NCI-H1105 (cell line): ENCODE results near the gene NDOR1.

Source experiments
- DNase-seq: peaks from one replicate; lab custom pipeline; 2025; lab: John Stamatoyannopoulos, UW

The NDOR1 gene

DNA sequence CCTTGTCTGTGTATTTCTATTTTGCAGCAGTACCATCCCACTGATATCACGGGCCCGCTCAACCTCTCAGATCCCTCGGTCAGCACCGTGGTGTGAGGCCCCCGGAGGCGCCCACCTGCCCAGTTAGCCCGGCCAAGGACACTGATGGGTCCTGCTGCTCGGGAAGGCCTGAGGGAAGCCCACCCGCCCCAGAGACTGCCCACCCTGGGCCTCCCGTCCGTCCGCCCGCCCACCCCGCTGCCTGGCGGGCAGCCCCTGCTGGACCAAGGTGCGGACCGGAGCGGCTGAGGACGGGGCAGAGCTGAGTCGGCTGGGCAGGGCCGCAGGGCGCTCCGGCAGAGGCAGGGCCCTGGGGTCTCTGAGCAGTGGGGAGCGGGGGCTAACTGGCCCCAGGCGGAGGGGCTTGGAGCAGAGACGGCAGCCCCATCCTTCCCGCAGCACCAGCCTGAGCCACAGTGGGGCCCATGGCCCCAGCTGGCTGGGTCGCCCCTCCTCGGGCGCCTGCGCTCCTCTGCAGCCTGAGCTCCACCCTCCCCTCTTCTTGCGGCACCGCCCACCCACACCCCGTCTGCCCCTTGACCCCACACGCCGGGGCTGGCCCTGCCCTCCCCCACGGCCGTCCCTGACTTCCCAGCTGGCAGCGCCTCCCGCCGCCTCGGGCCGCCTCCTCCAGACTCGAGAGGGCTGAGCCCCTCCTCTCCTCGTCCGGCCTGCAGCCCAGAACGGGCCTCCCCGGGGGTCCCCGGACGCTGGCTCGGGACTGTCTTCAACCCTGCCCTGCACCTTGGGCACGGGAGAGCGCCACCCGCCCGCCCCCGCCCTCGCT is 37.5 kb upstream of the NDOR1 start:
- peak; percentile 36 for DNase-seq

DNA sequence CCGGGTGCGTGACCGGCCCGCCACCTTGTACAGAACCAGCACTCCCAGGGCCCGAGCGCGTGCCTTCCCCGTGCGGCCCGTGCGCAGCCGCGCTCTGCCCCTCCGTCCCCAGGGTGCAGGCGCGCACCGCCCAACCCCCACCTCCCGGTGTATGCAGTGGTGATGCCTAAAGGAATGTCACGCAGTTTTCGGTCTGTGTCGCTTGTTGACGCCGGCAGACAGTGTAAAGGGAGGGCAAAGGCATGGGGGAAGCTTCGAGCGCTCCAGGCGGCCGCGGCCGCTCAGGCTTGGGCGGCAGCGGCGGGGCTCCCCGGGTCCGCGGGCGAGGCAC is 37.0 kb upstream of the NDOR1 start:
- no peak for DNase-seq

DNA sequence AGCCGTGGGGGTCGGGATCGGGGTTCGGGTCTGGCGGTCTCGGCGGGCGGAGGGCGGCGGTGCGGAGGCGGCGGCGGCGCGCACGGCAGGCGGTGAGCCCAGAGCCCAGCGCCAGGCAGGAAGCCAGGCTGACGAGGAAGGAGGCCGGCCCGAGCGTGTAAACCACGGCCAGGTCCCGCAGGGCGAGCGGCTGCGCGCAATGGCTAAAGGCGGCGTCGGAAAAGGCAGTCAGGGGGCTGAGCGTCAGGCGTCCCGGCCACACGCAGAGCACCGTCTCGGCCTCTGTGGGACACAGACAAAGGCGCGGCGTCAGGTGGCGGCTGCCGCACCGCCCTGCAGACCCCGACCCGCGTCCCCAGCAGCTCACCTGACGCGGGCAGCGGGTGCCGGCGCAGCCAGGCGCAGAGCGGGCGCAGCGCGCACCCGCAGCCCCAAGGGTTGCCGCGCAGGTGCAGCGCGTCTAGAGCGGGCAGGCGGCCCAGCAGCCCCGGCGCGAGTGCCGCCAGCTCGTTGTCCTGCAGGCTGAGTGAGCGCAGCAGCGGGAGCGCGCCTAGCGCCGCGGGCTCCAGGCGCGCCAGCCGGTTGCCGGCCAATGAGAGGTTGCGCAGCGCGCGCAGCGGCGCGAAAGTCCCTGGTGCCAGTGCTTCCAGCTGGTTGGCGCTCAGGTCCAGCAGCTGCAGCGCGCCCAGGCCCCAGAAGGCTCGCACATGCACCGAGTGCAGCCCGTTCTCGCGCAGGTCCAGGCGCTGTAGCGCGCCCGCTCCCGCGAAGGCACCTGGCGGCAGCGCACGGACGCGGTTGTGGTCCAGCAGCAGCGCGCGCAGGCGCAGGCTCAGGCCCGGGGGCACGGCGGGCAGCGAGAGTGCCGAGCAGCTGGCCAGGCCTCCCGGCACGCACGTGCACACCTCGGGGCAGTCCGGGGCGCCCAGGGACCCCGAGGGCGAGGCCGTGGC is 36.3 kb upstream of the NDOR1 start:
- DNase-seq, result peak; percentile 75

DNA sequence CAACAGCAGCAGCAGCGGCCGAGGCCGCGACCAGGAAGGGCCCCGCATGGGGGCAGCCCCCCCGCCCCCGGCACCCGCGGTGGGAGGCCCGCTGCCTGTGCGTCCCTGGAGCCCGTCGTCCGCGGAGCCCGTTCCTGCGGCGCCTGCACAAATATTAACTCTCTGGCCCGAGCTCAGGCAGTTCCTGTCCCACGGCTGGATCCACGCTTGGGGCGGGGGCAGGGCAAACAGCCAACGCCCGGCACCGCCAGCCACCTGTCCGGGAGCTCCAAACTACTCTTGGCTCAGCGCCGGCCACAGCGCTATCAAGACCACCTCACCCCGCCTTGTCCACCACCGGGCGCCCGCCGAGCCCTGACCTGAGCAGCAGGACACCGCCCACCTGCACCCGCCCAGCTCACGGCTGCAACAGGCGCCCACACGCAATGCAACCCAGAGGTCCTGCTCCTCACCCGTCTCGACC is 35.6 kb upstream of the NDOR1 start, which contains the start of gene LRRC26:
Gene LRRC26 (minus strand): TSS at position 156 of the 463 bp plus-strand sequence. CDS start 108 bp downstream, at position 48.
- DNase-seq, result no peak

DNA sequence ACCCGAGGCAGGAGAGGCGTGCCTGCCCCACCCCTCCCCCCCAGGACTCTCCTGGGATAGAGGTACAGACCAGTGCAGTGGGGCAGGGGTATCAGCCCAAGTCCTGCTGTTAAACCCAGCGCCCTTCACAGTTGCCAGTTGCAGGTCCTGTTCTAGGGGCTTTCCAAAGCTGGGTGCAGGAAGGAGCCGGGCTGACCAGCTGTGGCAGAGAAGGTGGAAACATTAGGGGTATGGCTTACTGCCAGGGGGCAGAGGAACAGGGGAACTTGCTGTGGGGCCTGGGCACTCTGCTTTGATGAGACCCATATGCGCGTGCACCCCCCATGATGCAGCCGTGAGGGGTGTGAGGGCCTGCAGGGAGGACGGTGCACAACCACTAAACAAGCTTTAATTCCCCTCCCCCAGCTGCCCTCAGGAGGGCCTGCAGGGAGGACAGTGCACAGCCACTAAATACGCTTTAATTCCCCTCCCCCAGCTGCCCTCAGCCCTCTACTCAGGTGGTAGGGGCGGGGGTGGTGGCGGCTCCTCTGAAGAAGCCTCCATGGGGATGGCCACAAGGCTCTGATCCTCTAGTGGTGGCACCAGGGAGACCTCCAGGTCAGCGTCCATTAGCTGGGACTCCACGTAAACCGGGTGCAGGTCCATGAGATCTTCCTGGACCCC is 34.9 kb upstream of the NDOR1 start:
- DNase-seq, result no peak

DNA sequence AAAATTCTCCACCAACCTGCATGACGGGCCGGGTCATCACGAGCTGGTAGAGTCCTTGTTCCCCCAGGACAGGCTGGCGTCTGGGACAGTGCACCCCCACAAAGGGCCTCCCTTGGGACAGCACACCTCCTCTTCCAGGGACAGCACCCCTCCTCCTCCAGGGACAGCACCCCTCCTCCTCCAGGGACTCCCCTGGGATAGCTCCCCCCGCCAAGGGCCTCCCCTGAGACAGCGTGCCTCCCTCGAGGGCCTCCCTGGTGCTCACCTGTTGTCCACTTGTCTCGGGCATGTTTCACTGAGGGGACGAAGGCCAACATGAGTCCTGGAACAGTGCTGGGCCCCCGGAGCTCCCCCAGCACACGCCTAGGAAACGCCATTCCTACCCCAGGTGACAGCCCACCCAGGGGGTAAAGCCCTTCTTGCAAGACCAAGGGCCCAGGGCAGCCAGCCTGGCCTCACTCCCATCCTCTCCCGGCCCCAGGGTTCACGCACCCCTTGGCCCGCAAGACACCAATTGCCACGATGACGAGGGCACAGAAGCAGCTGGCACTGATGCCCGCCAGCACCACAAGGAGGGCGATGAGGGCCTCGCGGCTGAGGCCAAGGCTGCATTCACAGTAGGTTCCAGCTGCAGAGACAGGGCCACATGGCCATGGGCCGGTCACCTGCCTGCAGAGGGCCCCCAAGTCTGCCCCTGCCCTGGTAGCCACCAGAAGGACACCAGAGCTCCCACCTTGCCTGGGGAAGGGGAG is 34.2 kb upstream of the NDOR1 start:
- no peak for DNase-seq

DNA sequence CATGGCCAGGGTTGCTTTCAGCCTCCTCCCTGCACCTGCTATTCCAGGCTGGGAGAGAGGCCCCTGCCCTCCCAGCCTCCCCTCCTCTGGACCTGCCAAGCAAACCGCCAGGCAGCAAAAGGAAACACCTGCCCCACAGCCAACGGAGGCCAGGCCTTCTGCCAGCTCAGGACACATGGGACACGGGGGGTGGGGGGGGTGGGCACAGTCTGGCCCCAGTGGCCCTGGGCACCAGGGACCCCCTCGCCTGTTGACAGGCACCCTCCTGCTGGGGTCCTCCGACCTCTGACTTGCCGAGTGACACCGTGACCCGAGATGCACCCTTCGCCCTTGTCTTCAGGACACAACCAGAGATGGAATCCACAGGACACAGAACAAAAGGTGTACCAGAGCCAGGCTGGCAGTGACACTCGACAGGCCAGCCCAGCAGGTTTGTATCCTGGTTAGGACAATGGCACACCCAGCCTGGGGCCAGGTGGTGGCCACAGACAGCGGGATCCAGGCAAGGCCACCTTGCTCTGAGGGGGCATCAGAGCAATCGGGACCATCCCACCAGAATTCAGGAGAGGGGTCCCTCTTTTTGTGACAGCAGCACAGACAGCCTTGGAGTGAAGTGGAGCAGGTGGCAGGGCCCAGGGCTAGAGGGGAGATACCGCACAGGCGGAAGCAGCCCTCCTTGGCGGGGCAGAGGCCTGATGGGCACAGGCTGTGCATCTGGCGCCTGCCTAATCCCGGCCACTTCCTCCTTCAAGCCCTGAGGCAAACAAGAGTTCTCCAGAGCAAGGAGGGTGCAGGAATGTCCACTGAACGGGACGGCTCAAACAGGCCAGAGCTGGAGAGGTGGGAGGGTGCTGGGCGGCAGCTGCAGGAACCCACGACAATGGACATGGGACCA is 32.4 kb upstream of the NDOR1 start:
- DNase-seq, result no peak

DNA sequence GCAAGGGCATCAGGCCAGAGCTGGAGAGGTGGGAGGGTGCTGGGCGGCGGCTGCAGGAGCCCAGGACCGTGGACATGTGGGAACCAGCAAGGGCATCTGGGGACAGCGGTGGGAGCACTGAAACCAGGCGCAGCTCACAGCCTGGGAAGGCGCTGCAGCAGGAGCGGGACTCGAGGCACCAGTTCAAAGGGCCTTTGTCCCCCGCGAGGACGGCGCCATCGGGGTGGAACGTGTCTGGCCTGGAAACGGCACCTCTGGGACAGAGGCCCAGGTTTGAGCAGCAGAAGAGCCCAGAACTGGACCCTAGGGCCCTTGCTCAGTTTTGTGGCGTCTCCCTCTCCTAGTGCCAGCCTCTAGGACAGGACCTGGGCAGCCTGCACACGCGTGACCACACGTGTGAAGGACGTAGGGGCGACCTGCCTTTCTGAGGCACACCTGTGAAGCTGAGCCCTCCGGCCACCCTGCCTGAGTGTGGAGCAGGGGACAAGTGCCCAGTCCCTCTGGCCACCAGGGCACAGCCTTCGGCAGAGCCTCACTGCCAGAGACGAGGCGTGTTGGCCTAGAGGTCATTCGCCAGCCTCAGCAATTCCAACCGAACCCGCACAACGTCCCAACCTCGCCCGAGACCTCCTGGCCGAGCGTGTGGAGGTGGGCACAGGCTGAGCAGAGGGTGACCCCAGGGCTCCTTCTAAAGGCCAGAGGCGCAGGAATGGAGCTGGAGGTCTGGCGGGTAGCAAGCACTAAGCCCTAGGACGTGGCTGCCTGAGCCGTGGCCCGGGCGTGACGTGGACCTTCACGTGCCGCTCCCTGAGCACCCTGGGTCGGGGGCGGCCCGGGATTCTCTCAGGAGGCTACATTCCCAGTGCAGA is 31.5 kb upstream of the NDOR1 start:
- DNase-seq, result no peak

DNA sequence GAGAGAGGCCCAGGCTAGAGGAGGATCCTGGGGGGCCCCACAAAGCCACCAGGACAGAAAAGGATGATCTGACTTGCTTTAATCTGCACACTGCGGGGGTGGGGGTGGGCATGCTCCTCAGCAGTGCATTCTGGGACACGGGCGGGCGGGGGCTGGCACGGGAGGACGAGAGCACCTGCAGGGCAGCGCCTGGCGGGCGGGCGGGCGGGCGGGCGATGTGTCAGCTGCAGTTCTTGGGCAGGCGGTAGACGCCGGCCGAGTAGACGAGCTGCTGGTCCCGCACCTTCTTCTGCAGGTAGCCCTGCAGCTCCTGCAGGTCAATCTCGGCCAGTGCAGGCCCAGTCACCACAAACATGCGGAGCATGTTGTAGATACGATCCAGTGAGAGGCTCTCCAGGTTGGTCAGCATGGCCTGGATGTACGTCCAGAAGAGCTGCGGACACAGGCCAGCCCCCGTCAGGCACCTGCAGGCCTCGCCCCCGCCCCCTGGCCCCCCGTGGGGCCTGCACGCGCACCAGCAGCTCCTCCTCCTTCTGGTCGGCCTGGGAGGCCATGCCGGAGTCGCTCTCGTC is 30.7 kb upstream of the NDOR1 start:
- DNase-seq, result no peak

DNA sequence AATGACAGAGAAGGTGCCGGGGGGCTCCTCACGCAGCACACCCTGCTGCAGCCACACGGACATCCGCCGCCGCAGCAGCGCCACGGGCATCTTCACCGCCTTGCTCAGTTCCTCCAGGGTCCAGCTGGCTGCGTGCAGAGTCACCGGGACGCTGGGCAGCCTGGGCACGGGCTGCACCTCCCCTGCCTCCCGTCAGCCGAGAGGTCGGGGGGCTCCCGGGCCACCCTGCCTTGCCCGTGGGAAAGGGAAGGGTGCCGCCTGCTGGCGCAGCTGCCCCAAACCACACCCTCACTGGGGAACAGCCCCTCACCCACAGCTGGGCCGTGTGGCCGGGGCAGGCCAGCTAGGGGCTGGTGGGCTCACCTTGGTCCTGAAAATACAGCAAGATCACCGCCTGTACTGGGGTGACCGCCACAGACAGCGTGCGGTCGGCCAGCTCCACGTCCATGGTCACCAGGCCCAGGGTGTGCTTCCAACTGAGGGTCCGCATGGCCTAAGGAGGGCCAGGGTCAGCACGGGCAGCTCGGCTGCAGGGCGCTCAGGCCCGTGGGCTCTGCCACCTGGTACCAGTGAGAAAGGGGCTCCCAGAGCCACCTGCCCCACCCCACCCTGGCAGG is 30.0 kb upstream of the NDOR1 start:
- no peak for DNase-seq

DNA sequence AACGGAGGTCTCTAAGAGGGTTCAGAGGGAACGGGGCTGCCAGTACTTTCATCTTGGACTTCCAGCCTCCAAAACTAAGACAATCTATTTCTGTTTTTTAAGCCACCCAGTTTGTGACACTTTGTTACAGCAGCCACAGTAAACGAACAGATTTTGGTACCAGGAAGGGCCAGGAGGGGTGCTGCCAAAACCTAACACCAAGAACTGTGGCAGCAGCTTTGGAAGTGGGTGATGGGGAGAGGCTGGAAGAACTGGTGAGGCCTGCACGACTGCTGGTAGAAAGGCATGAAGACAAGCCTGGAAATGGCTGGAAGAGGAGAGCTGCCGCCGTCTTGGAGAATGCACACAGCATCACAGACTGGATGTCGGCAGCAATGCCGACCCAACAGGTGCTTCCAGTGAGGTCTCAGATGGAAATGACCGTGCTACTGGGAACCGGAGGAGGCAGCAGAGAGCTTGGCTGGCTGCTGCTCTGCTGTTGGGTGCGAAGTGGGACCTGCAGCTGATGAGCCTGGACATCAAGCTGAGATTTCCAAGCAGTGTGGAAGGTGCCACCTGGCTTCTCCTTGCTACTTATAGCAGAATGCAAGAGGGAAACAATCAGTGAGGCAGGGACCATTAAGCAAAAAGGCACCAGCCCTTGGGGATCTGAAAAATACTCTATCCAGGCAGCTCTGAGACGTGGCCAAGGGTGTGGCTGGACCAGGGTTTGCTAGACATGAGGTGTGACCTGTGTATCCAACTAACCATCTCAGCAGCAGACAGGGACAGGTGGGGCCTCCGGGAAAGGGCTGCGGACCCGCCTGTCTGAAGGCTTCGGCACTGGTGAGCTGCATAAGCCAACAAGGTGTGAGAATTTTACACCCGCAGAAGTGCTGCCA is 29.0 kb upstream of the NDOR1 start:
- DNase-seq, result peak; percentile 43

DNA sequence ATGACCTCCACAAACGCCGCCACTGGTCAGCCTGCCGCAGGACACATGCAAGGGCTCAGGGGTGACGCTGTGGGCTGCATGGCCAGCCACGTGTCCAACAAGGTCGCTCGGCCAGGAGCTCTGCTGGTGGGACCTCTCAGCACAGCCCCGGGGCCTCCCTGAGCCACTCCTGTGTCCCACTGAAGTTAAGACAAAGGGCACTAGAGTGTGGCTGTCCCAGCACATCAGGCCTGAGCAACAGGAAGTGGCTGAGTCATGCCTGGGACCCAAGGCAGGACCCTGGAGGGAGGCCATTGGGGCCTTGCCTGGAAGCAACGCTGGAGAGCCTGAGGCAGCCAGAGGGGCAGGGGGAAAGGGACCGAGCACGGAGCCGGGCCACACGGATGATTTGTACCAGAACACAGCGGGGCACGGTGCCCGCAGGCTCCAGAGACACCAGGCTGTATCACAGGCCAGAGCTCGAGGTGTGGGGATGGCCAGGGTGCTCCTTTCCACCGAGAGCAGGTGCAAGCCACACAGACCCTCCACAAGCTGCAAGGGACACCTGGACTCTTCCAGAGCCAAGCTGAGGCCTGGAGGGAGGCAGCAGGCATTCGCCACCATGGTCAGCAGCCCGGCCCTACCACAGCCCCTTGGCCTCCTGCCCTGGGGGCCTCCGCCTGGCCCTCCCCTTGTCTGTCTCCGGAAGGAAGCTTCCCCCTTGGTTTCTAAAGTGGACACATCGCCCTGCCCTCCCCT is 27.1 kb upstream of the NDOR1 start:
- no peak for DNase-seq

DNA sequence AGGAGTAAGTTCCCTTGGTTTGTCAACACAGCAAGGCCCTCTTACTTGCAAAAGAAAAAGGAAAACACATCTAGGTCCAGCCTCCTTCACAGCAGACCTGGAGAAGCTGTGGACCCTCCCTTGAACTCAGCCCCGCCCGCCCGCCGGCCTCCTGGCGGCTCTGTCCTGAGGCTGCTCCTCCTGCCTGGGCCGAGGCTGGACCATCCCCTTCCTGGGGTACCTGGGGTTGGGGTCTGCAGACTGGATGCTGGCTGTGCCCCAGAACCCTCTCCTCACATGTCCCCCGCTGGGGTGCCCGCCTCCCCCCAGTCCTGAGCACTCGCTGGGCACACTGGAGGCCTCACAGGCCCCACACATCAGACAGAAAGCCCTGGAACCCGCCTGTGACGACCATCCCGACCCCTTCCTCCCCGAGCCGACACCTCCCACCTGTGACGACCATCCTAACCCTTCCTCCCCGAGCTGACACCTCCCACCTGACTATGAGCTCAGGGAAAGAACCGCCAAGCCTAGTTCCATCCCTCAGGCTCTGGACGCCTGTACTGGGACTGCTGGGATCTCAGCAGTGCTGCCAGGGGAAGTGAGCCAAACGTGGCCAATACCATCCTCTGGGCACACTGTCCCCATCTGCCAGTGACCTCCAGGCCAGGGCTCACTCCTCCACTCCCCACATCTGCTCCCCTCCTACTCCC is 26.4 kb upstream of the NDOR1 start:
- DNase-seq, result no peak

DNA sequence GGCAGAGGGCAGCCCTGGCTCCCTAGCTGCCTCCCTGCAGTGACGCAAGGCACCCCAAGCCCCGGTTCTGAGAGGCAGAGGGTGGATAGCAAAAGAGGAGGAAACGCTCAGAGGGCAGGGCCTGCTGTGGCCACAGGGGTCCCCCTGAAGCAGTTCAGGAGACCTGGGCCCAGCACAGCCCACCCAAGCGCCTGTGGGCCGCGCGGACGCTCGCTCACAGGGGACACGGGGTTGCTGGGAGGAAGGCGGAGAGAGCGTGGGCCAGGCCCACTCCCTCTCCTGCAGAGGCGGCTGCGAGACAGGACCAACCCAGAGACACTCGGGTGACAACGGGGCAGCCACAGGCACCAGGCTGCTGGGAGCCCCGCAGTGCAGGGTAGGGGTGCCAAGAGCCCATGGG is 25.7 kb upstream of the NDOR1 start:
- DNase-seq, result no peak

DNA sequence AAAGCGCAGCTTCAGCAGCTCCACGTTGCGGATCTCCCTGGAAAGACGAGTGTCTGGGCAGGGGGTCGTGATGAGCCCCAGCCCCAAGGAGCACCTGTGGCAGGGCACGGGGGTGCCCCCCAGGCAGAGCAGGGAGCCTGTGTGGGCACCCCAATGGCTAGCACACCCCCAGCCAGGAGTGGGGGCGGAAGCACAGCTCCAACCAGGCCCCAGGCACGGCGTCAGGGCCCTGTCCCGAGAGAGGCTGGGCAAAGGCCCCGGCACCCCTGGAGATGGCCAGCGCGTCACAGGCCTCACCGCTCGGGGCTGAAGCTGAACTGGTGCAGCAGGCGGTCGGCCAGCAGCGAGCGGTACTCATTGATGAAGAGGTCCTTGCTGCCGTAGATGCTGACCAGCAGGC is 25.0 kb upstream of the NDOR1 start:
- DNase-seq, result no peak

DNA sequence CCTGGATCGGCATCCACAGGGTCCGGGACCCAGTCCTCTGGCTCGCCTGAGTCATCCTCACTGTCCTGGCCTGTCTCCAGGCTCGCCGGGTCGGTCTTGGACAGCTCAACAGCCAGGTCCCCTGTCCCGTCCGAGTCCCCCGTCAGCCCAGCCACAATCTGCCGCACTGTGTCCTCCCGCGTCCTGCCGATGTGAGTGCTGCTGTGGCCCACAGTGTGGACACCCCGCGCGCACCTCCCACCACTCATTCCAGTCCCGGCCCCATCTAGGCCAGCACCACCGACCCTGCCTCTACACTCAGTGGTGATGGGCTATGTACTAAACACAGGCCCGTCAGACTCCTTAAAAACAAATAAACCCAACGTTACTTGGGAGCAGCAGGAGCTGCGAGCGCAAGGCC is 23.8 kb upstream of the NDOR1 start:
- no peak for DNase-seq

DNA sequence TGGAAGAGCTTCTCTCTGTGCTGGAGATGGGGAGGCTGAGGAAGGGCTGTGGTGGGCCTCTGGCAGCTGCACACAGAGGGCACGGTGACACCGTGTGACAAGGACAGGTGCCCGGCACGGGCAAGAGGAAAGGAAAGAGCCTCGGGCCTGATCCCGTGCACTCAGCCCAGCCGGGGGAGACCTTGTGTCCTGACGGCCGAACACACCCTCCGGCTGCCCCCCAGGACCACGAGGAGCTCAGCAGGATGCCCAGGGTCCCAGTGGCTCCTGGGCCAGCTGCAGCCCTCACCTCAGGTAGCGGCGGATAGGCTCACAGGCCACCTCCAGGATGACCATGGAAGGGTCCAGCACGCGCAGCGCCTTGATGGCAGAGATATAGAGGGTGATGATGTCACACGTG is 22.7 kb upstream of the NDOR1 start:
- no peak for DNase-seq
